Chondrocyte (in vitro differentiated cells): Measurements from ENCODE around the gene CCDC136. TPM values are rescaled to one million over a fixed set of nuclear protein-coding genes. Genes with fewer than 3 reads are reported as not detected.

Experiments used
- DNase-seq: peaks from one replicate; pipeline ENCODE4 v3.0.0; 2021; ENCODE audit warnings: mixed read lengths, low spot score
- H3K27ac Mint-ChIP-seq: one replicate; pipeline ENCODE4 v1.8.0; 2021; ENCODE audit warnings: mild to moderate bottlenecking, moderate library complexity, mixed read lengths; ENCODE audit not compliant: unreplicated experiment
- H3K27me3 Mint-ChIP-seq: 2 replicates; pipeline ENCODE4 v1.8.0; 2021; ENCODE audit warnings: low read depth, mixed read lengths
- H3K36me3 Mint-ChIP-seq: 2 replicates; pipeline ENCODE4 v1.8.0; 2021; ENCODE audit warnings: low read depth, mixed read lengths
- H3K4me1 Mint-ChIP-seq: 2 replicates; pipeline ENCODE4 v1.8.0; 2021; ENCODE audit warnings: low read depth, mild to moderate bottlenecking, mixed read lengths
- H3K4me3 Mint-ChIP-seq: one replicate; pipeline ENCODE4 v1.8.0; 2021; ENCODE audit warnings: mild to moderate bottlenecking, moderate library complexity, mixed read lengths; ENCODE audit not compliant: unreplicated experiment
- H3K9me3 Mint-ChIP-seq: 2 replicates; pipeline ENCODE4 v1.8.0; 2021; ENCODE audit warnings: low read depth, mixed read lengths
- total RNA-seq: library from RNA; stranded (reverse); gene quantifications from 3 replicates; pipeline ENCODE4 v1.2.1, GENCODE V29; 2021
- TF ChIP-seq, protein P1 (sequence below): fragments of 200-600 bp; sonication (generic); IDR thresholded peaks from 2 replicates; pipeline ENCODE4 v1.5.0; 2021; ENCODE audit warnings: antibody characterized with exemption, mild to moderate bottlenecking, moderate library complexity

The CCDC136 gene
- total RNA-seq, 1 donor from 2014 or later = 8.5 TPM

DNA sequence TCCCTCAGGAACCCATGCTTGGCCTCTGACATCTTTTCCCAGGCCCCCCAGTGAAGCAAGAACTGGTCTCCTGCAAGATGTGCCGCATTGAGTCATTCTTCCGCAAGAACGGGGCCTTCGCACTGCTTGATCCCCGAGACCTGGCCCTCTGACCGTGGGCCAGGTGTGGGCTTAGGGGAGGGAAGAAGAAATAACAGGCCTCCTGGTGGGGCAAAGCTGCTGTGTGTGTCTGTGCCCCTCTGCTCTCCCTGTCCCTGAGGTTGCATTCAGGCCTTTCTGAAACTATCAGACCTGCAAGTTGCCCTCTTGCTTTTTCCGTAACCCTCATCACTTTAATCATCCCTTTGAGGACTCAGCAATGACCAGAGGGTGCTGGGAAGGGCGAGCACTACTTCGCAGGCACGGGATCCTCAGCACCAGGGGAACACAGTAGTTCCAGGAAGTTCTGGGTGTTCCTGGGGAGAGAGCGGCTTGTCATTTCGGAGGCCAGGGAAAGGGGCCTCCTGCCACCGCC, 76.9 kb downstream of the CCDC136 start:
- no peak for DNase-seq
- H3K36me3 Mint-ChIP-seq = peaks cover 10% of the 10 kb centered on the region
- no peak overlapping the region for H3K27ac Mint-ChIP-seq
- peak overlapping the region; percentile 53 for H3K4me3 Mint-ChIP-seq
- TF ChIP-seq, protein P1, sequence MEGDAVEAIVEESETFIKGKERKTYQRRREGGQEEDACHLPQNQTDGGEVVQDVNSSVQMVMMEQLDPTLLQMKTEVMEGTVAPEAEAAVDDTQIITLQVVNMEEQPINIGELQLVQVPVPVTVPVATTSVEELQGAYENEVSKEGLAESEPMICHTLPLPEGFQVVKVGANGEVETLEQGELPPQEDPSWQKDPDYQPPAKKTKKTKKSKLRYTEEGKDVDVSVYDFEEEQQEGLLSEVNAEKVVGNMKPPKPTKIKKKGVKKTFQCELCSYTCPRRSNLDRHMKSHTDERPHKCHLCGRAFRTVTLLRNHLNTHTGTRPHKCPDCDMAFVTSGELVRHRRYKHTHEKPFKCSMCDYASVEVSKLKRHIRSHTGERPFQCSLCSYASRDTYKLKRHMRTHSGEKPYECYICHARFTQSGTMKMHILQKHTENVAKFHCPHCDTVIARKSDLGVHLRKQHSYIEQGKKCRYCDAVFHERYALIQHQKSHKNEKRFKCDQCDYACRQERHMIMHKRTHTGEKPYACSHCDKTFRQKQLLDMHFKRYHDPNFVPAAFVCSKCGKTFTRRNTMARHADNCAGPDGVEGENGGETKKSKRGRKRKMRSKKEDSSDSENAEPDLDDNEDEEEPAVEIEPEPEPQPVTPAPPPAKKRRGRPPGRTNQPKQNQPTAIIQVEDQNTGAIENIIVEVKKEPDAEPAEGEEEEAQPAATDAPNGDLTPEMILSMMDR = no peak
- H3K9me3 Mint-ChIP-seq = no peaks in the 10 kb centered on the region
- peaks cover 30% of the 10 kb centered on the region for H3K4me1 Mint-ChIP-seq
- H3K27me3 Mint-ChIP-seq = no peaks in the 10 kb centered on the region

DNA sequence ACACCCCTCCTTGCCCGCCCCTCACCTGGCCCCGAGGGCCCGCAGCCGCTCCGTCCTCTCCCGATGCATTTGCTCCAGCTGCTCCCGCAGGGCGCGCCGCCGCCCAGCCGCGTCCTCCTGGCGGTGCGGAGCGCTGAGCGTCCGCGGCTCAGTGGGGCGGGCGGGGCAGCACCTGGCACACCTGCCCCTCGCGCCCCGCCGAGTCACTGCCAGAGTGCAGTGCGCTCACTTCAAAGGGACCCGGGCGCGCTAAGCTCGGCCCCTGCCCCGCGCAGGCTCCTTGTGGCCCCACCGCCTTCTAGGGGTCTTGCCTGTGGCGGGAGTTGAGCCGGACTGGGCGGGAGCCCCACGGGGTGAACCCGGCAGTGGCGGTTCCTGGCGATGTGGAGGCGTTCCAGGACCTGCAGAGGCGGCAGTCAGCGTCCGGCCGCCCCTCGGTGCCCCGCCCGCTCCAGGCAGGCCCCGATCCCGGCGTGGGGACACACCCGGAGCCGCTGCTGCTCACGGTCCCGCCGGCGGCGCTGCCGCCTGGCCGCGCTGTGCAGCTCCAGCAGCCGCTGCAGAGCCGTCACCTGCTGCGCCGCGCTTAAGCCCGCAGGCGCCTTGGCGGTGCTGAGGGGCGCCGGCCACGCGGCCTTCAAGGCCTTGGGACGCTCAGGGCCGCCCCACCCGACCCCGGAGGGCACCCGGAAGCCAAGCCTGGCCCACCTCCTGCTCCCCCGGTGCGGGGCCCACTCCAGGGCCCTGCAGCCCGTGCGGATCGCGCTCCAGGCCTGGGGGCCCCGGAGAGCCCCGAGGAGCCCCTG, 77.6 kb downstream of the CCDC136 start:
- Mint-ChIP-seq H3K4me3 (peak overlapping the region; percentile 53), H3K27me3 (no peaks in the 10 kb centered on the region), H3K4me1 (peaks cover 26% of the 10 kb centered on the region), H3K27ac (no peak overlapping the region), H3K9me3 (no peaks in the 10 kb centered on the region), H3K36me3 (peaks cover 10% of the 10 kb centered on the region)
- TF ChIP-seq, protein P1 = peak; percentile 55
- peak; percentile 87 for DNase-seq

- no peak for DNase-seq
- TF ChIP-seq, protein P1 = no peak
- Mint-ChIP-seq H3K27ac (no peak overlapping the region), H3K9me3 (no peaks in the 10 kb centered on the region), H3K36me3 (peaks cover 10% of the 10 kb centered on the region), H3K4me1 (peaks cover 24% of the 10 kb centered on the region), H3K27me3 (no peaks in the 10 kb centered on the region), H3K4me3 (peak overlapping the region; percentile 58)
Measured at GRCh38 chr7:128869944-128870285, 78.1 kb downstream of the CCDC136 start.

DNA sequence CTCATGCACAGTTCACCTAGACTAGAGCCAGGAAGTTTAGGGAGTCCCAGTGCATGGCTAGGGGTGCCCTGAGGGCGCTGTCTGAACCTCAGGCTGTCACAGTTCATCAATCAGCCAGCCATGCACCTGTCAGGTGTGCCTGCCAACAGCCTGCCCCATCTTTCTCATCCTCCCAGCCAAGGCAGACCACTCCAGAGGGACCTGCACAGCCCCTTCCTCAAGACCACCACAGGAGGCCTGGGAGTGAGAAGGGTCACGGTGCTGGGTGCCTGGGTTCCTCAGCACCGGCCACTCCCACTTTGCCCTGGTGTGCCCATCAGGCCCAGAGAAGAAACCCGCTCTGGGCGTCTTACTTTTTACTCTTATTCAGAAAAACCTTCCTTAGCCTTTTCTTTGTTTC, 79.3 kb downstream of the CCDC136 start:
- H3K4me3 Mint-ChIP-seq = no peak overlapping the region
- peaks cover 17% of the 10 kb centered on the region for H3K4me1 Mint-ChIP-seq
- no peak overlapping the region for H3K27ac Mint-ChIP-seq
- peaks cover 2% of the 10 kb centered on the region for H3K36me3 Mint-ChIP-seq
- H3K9me3 Mint-ChIP-seq = no peaks in the 10 kb centered on the region
- TF ChIP-seq, protein P1 = no peak
- peak; percentile 81 for DNase-seq
- peaks cover 2% of the 10 kb centered on the region for H3K27me3 Mint-ChIP-seq

Other genes with a start within 250 kb of the CCDC136 start
- gene GARIN1A, start 119.7 kb upstream of the CCDC136 start, total RNA-seq = 2.8 to 6.6 TPM (median 2.8 TPM) in 3 replicates
- 731 to 820 TPM (median 734 TPM) in 3 replicates for gene CALU, start 52.6 kb upstream of the CCDC136 start, total RNA-seq
- gene OPN1SW, start 16.2 kb upstream of the CCDC136 start, total RNA-seq = not detected in 3 replicates
- 72.3 to 119 TPM (median 118 TPM) in 3 replicates for gene FLNC, start 38.4 kb downstream of the CCDC136 start, total RNA-seq
- gene ATP6V1F, start 70.9 kb downstream of the CCDC136 start, total RNA-seq = 139 to 162 TPM (median 154 TPM) in 3 replicates
- gene KCP, start 118.7 kb downstream of the CCDC136 start, total RNA-seq = 1.3 to 1.5 TPM in 2 of 3 replicates, not detected in the other
- 0.26 to 0.53 TPM (median 0.37 TPM) in 3 replicates for gene IRF5, start 146.0 kb downstream of the CCDC136 start, total RNA-seq